Measurements from ENCODE around the gene SLC9B1.

SLC9B1 gene, protein sequence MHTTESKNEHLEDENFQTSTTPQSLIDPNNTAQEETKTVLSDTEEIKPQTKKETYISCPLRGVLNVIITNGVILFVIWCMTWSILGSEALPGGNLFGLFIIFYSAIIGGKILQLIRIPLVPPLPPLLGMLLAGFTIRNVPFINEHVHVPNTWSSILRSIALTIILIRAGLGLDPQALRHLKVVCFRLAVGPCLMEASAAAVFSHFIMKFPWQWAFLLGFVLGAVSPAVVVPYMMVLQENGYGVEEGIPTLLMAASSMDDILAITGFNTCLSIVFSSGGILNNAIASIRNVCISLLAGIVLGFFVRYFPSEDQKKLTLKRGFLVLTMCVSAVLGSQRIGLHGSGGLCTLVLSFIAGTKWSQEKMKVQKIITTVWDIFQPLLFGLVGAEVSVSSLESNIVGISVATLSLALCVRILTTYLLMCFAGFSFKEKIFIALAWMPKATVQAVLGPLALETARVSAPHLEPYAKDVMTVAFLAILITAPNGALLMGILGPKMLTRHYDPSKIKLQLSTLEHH

DNA sequence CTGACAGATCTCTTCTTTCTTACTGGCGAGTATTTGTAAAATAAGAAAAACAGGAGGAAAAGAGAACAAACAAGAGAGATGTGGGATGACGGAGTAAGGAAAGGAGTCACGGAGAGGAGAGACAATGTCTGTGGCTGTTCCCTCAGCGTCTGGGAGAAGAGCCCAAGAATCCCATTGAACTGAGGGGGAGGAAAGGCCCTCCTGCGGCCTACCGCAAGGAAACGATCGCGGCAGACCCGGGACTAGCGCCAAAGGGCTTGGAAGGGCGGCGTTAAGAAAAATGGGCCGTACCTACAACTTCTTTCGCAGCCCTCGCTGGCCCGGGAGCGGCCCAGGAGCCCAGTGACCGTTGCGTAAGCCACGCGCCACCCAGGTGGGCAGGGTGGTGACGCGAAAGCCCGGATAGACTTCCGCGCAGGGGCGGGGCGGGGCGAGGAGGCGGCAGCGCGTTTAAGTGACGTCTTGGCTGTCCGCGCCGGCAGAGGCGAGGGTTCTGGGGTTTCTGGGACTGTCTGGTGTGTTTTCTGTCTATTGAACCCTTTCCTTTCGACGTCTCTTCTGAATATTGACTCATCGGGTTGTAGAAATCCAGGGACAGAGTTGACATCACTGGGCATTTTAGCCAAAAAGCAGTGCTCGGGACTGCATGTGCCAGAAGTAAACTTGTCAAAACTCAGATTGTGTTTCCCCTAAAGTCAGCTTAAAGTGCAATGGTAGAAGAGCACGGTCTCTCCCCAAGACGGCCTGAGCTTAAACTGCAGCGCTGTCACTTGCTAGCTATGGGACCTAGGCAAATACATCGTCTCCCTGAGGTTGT lies at the start of gene SLC9B1:
Gene SLC9B1, minus strand, starts transcription at position 398 of the 817 bp plus-strand sequence. CDS start 27,994 bp downstream, outside the sequence.
- DNase-seq, result peak in 1 of 2 experiments; percentile 5

DNA sequence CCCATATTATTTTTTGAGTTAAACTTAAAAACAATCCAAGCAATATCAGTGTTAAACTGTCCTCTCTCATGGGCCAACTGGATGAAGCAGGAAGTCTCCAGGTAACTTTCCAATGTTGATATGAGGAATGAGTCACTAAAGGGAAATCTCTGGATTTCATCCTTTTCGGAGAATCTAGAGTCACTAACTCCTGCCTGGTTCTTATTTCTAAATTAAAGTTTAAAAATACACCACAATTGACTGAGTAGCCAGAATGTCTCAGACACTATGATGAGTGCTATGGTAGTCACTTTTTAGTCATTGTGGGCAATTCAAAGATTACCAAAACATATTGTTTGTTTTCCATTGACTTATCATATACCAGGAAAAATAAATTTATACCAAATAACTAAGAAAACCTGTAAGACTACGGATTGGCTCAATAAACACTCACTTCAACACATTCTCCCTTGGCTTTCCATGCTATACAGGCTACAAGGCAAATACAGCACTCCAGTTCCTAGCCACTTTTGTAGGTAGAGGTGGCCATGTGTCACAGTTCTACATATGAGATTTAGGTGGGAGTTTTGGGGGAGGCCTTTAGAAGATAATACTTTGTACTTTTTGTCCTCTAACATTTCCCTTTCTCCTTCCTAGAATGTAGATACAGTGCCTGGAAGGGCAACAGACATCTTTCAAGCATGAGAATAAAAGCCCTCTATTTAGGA lies 48.5 kb upstream of the SLC9B1 start:
- DNase-seq, result no peak

GRCh38 chr4:103060453-103061148 lies 41.1 kb upstream of the SLC9B1 start:
- DNase-seq, result no peak

GRCh38 chr4:103054030-103054429 lies 34.5 kb upstream of the SLC9B1 start:
- DNase-seq, result no peak

DNA sequence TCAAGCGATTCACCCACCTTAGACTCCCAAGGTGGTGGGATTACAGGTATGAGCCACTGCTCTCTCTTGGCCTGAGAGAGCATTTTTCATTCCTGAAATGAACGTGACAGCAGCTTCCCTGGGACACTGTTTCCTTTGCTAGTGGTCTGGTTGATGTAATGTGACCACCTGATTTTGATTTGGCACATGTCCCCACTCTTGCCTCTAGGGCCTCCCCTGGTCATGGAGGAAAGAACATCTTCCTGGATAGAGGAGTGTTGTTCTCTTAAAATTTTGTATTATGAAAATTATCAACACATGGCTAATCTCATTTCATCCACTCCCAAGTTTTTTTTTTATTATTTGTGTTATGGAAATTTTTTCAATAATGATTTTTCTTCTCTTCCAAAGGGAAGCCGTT lies 33.3 kb upstream of the SLC9B1 start:
- no peak for DNase-seq

- no peak for DNase-seq
These were observed 32.6 kb upstream of the SLC9B1 start for GRCh38 chr4:103052145-103052544.

GRCh38 chr4:103050736-103051436 lies 31.4 kb upstream of the SLC9B1 start:
- no peak for DNase-seq

GRCh38 chr4:103046416-103047290 lies 27.1 kb upstream of the SLC9B1 start:
- peak in 1 of 2 experiments; percentile 5 for DNase-seq

GRCh38 chr4:103044183-103044582 lies 24.7 kb upstream of the SLC9B1 start:
- DNase-seq, result no peak

- no peak for DNase-seq
These were observed 16.7 kb upstream of the SLC9B1 start for GRCh38 chr4:103036169-103036568.

DNA sequence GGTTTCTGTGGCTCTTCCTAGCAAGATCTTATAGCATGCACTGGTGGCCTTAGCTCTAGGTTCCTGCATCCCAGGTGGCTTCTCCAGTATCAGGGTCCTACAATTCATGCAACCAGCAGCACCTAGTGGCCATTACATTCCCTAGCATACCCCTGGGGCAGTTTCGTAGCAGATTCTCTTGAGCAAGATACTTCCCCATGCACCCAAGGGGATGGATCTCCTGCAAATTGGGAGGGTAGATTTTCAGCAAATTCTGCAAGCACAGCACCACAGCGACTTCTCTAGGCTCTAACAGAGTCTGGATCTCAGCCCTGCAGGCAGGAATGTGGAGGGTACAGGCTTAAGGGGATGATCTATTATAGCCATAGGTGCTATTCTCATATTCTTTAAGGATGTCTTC lies 13.1 kb upstream of the SLC9B1 start:
- peak in 1 of 2 experiments; percentile 36 for DNase-seq

DNA sequence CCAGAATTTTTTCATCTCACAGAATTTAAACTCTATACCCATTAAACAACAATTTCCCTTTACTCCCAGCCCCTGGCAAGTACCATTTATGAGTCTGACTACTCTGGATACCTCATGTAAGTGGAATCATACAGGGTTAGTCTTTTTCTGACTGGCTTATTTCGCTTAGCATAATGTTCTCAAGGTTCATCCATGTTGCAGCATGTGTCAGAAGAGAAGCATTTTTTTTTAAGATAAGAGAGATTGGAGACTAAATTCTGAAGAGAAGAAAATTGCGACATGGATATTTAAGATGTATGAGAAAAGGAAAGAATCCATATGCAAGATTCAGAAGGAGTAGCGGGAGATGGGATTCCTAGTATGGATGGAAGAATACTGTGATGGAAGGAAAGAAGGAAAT lies 11.3 kb upstream of the SLC9B1 start:
- DNase-seq, result no peak

- no peak for DNase-seq
These were observed 9.8 kb upstream of the SLC9B1 start for GRCh38 chr4:103029300-103029699.

DNA sequence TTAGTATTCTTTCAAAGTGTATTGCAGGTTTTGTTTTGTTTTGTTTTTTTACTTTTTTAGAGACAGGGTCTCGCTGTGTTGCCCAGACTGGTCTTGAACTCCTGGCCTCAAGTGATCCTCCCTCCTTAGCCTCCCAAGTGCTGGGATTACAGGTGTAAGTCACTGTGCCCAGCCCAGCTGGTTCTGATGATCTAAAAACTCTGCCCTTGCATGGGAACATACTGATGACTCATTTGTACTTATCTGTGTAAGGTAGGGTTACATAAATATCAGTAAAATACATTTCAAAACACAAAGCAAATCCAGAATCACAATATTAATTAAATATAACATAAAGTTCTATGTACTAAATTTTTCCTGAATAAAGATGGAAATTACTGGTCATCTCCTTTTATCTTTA lies 7.4 kb upstream of the SLC9B1 start:
- no peak for DNase-seq

DNA sequence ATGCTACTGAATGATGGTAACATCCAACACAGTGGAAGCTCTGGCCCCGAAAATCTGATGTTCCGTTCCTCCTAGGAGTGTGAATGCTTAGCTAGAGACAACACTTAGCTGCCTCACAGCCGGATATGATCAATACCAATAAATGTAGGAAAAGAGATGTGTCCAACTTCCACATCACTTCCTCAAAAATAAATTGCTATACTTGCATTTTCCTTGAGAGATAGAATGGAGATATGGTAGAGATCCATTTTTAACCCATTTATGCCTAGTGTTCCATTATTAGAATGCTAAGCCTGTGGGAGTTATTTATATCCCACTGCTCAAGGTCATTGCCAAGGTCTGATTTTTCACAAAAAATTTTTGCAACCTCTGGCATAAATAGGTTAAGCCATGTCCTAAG lies 5.5 kb upstream of the SLC9B1 start:
- DNase-seq, result no peak

DNA sequence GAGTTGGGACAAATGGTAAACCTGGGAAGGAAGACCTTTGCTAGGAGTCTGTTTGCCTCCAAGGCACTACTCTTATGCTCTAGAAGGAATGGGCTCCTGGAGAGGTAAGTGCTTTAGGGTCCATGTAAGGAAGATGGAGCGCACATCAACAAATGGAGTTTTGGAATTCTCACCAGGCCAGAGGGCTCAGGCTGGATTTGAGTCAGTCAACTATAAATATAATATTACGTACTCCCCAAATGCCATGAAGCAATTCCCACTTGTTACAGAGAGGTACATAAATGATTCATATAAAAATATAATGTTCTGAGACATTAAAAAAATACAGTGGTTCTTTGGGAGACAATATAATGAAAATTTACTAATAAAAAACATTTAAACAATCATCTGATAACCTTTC lies 1.6 kb upstream of the SLC9B1 start:
- no peak for DNase-seq

DNA sequence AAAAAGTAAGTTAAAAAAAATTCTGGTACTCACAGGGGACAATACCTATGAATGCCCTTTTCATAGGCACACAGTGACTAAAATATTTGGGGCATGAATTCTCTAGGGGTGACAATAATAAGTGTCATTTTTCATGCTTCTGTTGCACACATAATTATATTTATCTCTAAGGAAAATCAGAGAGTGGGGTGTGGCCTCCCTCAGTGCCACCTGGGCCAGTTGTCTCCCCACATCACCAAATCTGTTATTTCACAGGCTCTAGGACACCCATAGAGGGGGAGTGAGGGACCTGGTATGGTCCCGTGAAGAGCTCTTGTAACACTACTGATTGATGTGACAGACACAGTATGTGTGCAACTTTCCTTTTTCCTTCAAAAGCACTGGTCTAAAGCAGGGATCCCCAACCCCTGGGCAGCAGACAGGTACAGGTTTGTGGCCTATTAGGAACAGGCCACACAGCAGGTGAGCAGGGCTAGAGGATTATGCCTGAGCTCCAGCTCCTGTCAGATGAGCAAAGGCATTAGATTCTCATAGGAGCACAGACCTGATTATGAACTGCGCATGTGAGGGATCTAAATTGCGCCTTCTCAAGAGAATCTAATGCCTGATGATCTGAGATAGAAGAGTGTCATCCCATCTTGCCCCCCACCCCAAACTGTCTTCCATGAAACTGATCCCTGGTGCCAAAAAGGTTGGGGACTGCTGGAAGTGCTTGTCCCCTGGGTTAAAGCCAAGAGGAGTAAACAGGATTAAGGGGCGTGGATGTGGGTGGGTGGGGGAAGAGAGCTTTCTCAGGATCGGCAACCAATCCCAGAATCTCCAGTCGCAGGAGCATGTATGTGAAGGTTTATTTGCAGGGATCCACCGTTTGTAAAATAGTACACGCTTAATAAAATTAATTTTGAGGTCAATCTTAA lies 856 bp downstream of the SLC9B1 start:
- no peak for DNase-seq

DNA sequence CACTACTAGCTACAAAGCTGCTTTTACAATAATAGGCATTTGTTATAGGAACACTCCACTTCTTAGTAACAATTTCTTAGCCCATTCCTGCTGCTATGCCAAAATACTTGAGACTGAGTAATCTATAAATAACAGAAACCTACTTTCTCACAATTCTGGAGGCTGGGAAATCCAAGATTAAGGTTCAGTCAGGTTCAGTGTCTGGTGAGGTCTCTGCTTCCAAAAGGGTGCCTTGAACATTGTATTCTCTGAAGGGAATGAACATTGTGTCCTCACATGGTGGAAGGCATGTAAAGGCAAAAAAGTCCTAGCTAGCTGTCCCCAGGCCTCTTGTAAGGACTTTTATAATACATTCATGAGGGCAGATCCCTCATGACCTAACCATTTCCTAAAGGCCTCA lies 7.0 kb downstream of the SLC9B1 start:
- no peak for DNase-seq

- DNase-seq, result no peak
These were observed 7.4 kb downstream of the SLC9B1 start for GRCh38 chr4:103012060-103012459.
